Testis (tissue), 3 donors: ENCODE measurements around the gene ARSI. TPM values are rescaled to one million over a fixed set of nuclear protein-coding genes. Genes with fewer than 3 reads are reported as not detected.

Source experiments
- DNase-seq: peaks from one replicate; pipeline ENCODE4 v3.0.0-alpha.2; 2019
- H3K27ac ChIP-seq, 2 donors: fragments of 200-600 bp; sonication (generic); one replicate each; pipeline ENCODE4 v1.5.1; 2019
- H3K27me3 ChIP-seq: fragments of 200-600 bp; sonication (generic); one replicate; pipeline ENCODE4 v1.5.1; 2019
- H3K36me3 ChIP-seq: fragments of 200-600 bp; sonication (generic); one replicate; pipeline ENCODE4 v1.5.1; 2017; ENCODE audit warnings: low read depth; ENCODE audit errors: missing control alignments
- H3K4me1 ChIP-seq: fragments of 200-600 bp; sonication (generic); one replicate; pipeline ENCODE4 v1.5.1; 2019
- H3K4me3 ChIP-seq, 2 donors: fragments of 200-600 bp; sonication (generic); one replicate each; pipeline ENCODE4 v1.5.1; 2017 to 2019
- H3K9me3 ChIP-seq: fragments of 200-600 bp; sonication (generic); one replicate; pipeline ENCODE4 v1.5.1; 2017
- POLR2A ChIP-seq: fragments of 450-650 bp; IDR thresholded peaks from one replicate; pipeline ENCODE4 v1.6.1; 2017; ENCODE audit warnings: antibody characterized with exemption, mild to moderate bottlenecking, moderate library complexity
- WGBS, 2 donors: methylation state at CpG; one replicate each; pipeline ENCODE4 v1.1.5; 2018; 5-methylcytosine and 5-hydroxymethylcytosine counted together
- intact Hi-C: fragments of 100-400 bp; cut with DNase I; formaldehyde crosslinking; loops from one replicate; pipeline ENCODE4 v1.15.1; 2023; ENCODE audit warnings: low total_unique reads
- polyA plus RNA-seq: library from polyadenylated mRNA; stranded (reverse); fragments of 350-450 nt; fragmentation: Illumina TruSeq; extraction: RNeasy Lipid Tissue Mini Kit (QIAGEN cat#74804); gene quantifications from one replicate; pipeline ENCODE4 v1.2.3, GENCODE V29; 2014; ENCODE audit warnings: low read depth, low replicate concordance; ENCODE audit not compliant: insufficient read depth
- total RNA-seq, 2 donors: library from RNA; depleted of rRNA; stranded (reverse); fragments of >200 nt; gene quantifications; one replicate each; pipeline ENCODE4 v1.2.3, GENCODE V29; 2016
- TF ChIP-seq, protein P1 (sequence below), 3 experiments: fragments of 450-650 bp in 2 of 3; fragments of 200-600 bp in 1 of 3; sonication (generic) in 1 of 3; IDR thresholded peaks; one replicate each; pipeline ENCODE4 v1.5.1; 2016 to 2019; ENCODE audit warnings: antibody characterized with exemption in 3 of 3, mild to moderate bottlenecking in 2 of 3, moderate library complexity in 1 of 3

ARSI gene
- total and polyA plus RNA-seq, 3 donors from 2014 or later, result 0.79 to 0.93 (median 0.92) TPM

DNA sequence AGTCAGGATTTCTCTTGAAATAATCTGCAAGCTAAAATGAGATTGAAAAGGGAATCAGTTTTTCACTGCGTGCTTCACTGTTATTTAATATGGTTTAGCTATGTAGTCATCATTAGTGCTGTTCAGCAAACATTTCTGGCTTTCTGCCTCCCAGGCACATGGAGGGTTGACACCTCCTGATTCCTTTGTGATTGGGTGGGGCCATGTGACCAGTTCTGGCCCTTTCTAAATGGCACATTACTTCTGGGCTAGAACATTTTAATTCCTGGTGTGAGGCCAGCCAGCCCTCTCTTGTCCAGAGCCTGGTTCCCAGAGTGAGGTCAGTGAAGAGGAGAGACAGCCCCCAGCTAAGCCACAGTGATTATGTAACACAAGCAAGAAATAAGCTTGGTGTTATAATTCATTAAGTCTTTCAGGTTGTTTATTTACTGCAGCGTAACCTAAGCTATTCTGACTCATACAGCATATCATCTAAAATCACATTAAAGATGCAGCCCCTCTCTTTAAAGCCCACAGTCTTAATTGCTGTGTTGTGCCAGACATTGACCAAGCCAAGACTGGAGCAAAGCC lies 17.4 kb upstream of the ARSI start:
- H3K27me3 ChIP-seq, result no peaks in the 10 kb centered on the region
- H3K4me3 ChIP-seq, result no peak overlapping the region
- intact Hi-C loops, result no loop called here
- TF ChIP-seq, protein P1, sequence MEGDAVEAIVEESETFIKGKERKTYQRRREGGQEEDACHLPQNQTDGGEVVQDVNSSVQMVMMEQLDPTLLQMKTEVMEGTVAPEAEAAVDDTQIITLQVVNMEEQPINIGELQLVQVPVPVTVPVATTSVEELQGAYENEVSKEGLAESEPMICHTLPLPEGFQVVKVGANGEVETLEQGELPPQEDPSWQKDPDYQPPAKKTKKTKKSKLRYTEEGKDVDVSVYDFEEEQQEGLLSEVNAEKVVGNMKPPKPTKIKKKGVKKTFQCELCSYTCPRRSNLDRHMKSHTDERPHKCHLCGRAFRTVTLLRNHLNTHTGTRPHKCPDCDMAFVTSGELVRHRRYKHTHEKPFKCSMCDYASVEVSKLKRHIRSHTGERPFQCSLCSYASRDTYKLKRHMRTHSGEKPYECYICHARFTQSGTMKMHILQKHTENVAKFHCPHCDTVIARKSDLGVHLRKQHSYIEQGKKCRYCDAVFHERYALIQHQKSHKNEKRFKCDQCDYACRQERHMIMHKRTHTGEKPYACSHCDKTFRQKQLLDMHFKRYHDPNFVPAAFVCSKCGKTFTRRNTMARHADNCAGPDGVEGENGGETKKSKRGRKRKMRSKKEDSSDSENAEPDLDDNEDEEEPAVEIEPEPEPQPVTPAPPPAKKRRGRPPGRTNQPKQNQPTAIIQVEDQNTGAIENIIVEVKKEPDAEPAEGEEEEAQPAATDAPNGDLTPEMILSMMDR (IDR thresholded peaks at IDR 0.05), result no peak
- no peak for TF ChIP-seq POLR2A
- DNase-seq, result peak; percentile 69
- WGBS, 2 donors, result 70 to 71% methylated on average over 2 of the region's 2 CpGs
- H3K27ac ChIP-seq, result no peak overlapping the region
- H3K4me1 ChIP-seq, result no peaks in the 10 kb centered on the region
- no peaks in the 10 kb centered on the region for H3K9me3 ChIP-seq
- no peaks in the 10 kb centered on the region for H3K36me3 ChIP-seq

DNA sequence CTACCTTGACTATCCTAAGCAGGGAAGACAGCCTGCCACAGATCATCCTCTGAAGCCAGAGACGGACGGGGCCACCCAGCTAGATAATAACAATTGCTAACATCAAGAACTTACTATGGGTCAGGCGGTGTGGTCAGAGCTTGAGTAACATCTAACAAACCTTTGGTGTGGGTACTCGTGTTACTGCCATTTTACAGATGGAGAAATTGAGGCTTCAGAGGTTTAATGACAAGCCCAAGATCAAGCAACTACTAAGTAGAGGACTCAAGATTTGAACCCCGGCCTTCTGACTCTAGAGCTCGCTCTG lies 16.7 kb upstream of the ARSI start:
- 90 to 94% methylated on average over 6 of the region's 6 CpGs for WGBS, 2 donors
- no peak overlapping the region for H3K27ac ChIP-seq
- TF ChIP-seq, protein P1 (IDR thresholded peaks at IDR 0.05), result no peak
- no peak for TF ChIP-seq POLR2A

DNA sequence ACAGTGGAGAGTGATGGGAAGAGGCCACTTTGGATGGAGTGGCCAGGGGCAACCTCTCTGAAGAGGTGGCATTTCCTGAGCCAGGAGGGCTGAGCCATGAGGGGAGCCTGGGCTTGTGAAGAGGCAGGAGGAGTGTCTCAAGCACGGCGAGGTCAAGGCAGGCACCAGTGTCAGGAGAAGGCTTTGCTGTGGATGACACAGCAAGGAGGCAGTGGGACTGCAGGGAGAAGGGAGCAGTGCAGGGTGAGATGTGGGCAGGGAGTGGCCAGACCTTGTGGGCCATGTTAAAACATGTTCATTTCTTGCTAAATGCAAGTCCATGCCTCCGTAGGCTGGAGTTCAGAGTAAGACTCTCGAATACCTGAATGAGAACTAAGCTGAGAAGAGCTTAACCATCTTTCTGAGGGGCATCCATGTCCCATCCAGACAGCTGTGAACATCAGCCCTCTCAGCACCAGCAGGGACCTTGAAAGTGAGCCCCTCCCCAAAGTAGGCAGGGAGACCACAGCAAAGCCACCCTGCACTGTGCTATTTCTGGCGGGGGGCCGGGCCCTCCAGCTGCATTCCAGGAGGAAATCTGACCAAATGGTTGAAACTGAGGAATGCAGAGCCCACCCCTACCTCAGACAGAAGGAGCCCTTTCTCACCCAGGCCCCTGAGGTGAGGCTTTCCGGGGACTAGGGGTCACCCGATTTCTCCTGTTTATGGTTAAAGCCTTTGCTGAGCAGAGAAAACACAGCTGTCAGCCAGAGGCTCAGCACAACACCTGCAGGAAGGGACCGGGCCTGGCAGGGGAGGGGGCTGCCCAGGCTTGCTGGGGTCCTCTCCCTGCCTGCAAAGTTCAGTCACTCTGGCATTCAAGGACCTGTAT lies 16.1 kb upstream of the ARSI start:
- WGBS, 2 donors, result 74 to 92% methylated on average over 8 to 9 of the region's 9 CpGs
- no peak for TF ChIP-seq POLR2A
- TF ChIP-seq, protein P1 (IDR thresholded peaks at IDR 0.05), result no peak
- Histone ChIP-seq H3K9me3 (no peaks in the 10 kb centered on the region), H3K4me1 (no peaks in the 10 kb centered on the region), H3K27ac (no peak overlapping the region), H3K4me3 (no peak overlapping the region), H3K36me3 (no peaks in the 10 kb centered on the region), H3K27me3 (no peaks in the 10 kb centered on the region)
- intact Hi-C loops, result no loop called here
- DNase-seq, result no peak

More for the DNA sequence above, 16.7 kb upstream of the ARSI start:
- no peaks in the 10 kb centered on the region for H3K4me1 ChIP-seq
- H3K27me3 ChIP-seq, result no peaks in the 10 kb centered on the region
- no peak for DNase-seq
- H3K36me3 ChIP-seq, result no peaks in the 10 kb centered on the region
- intact Hi-C loops, result no loop called here
- H3K9me3 ChIP-seq, result no peaks in the 10 kb centered on the region
- no peak overlapping the region for H3K4me3 ChIP-seq

DNA sequence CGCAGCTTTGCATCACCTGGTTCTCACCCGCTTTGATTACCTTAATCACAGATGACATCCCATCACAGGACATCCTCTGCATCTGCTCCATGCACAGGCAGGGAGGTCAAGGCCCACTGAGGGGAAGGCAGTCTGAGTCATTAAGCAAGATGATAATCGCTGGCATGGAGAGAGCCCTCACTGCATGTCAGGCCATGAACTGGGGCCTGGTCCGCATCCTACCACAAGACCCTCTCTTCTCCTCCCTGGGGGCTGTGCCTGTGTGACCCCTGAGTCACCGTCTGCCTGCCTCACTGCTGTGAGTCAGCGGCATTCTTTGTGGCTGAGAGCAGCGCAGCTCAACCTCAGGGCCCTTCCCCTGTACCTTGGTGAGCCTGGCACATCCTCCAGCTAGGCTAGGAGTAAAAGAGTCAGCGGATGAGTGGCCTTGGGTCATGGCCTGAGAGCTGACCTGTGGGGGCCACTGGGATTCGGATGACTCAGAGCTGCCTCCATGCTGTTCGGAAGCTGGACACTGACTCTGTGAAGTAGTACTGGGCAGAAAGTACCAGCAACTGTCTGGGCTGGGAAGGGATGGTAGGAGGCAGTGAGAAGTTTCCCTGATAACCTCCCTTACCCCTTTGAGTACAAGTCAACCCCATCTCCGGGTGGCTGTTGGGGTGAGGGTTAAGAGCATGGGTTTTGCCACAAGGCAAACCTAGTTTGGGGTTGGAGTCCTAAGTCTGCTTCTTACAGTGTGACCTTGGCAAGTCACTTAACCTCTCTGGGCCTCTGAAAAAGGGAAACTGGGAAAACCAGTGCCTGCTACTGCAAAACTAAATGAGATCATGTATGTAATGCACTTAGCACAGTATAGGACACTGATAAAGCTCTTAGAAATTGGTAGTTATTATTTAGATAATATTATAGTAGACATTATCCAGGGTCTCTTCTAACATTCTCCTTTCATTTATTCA lies 14.6 kb upstream of the ARSI start:
- 80 to 88% methylated on average over 4 to 11 of the region's 11 CpGs for WGBS, 2 donors
- no peak for DNase-seq
- Histone ChIP-seq H3K4me3 (no peak overlapping the region), H3K27ac (no peak overlapping the region), H3K9me3 (no peaks in the 10 kb centered on the region), H3K4me1 (no peaks in the 10 kb centered on the region), H3K36me3 (no peaks in the 10 kb centered on the region), H3K27me3 (no peaks in the 10 kb centered on the region)
- intact Hi-C loops, result no loop called here
- TF ChIP-seq, protein P1 (IDR thresholded peaks at IDR 0.05), result no peak
- TF ChIP-seq POLR2A, result no peak
